WTC11 (cell line): Measurements from ENCODE around the gene PFKM. TPM values are rescaled to one million over a fixed set of nuclear protein-coding genes. Genes with fewer than 3 reads are reported as not detected.

Experiments used
- ATF6 ChIP-seq: sonication (generic); formaldehyde crosslinking; IDR thresholded peaks from 2 replicates; pipeline ENCODE4 v1.8.1; 2023; ENCODE audit warnings: mild to moderate bottlenecking, missing genetic modification reagents
- CREM ChIP-seq: sonication (generic); formaldehyde crosslinking; IDR thresholded peaks from 2 replicates; pipeline ENCODE4 v1.8.1; 2022; ENCODE audit warnings: mild to moderate bottlenecking, missing genetic modification reagents, moderate library complexity
- EMX1 ChIP-seq: fragments of 250-450 bp; sonication (Bioruptor Pico); IDR thresholded peaks from 2 replicates; pipeline ENCODE4 v1.8.0; 2021; ENCODE audit warnings: mild to moderate bottlenecking
- FOXP1 ChIP-seq: sonication (generic); formaldehyde crosslinking; IDR thresholded peaks from 2 replicates; pipeline ENCODE4 v1.8.0; 2022; ENCODE audit warnings: missing genetic modification reagents, mild to moderate bottlenecking, moderate library complexity, borderline replicate concordance
- IRF2 ChIP-seq: sonication (generic); formaldehyde crosslinking; IDR thresholded peaks from 2 replicates; pipeline ENCODE4 v1.8.0; 2022; ENCODE audit warnings: low read depth, missing genetic modification reagents, borderline replicate concordance
- NFATC4 ChIP-seq: fragments of 250-450 bp; sonication (Bioruptor Pico); IDR thresholded peaks from 2 replicates; pipeline ENCODE4 v1.9.0; 2021; ENCODE audit warnings: mild to moderate bottlenecking
- NR1H2 ChIP-seq: sonication (generic); formaldehyde crosslinking; IDR thresholded peaks from 2 replicates; pipeline ENCODE4 v1.9.0; 2021; ENCODE audit warnings: mild to moderate bottlenecking, moderate library complexity, missing genetic modification reagents
- NR2C2 ChIP-seq: sonication (generic); formaldehyde crosslinking; IDR thresholded peaks from 2 replicates; pipeline ENCODE4 v1.8.0; 2022; ENCODE audit warnings: mild to moderate bottlenecking, missing genetic modification reagents
- NR3C1 ChIP-seq: sonication (generic); formaldehyde crosslinking; conservative IDR thresholded peaks from 2 replicates; pipeline ENCODE4 v1.8.1; 2023; ENCODE audit warnings: low read depth, mild to moderate bottlenecking, missing genetic modification reagents
- SMAD4 ChIP-seq: sonication (generic); formaldehyde crosslinking; IDR thresholded peaks from 2 replicates; pipeline ENCODE4 v1.8.0; 2022; ENCODE audit warnings: mild to moderate bottlenecking, missing genetic modification reagents
- SOX15 ChIP-seq: fragments of 250-450 bp; sonication (Bioruptor Pico); IDR thresholded peaks from 2 replicates; pipeline ENCODE4 v1.9.0; 2021; ENCODE audit warnings: mild to moderate bottlenecking
- SP1 ChIP-seq: sonication (generic); formaldehyde crosslinking; conservative IDR thresholded peaks from 2 replicates; pipeline ENCODE4 v1.8.1; 2022; ENCODE audit warnings: missing genetic modification reagents
- TEAD1 ChIP-seq: sonication (generic); formaldehyde crosslinking; IDR thresholded peaks from 2 replicates; pipeline ENCODE4 v1.8.0; 2022; ENCODE audit warnings: mild to moderate bottlenecking, missing genetic modification reagents
- TEAD4 ChIP-seq: sonication (generic); formaldehyde crosslinking; IDR thresholded peaks from 2 replicates; pipeline ENCODE4 v1.8.0; 2022; ENCODE audit warnings: mild to moderate bottlenecking, missing genetic modification reagents
- ZNF138 ChIP-seq: sonication (generic); formaldehyde crosslinking; conservative IDR thresholded peaks from 2 replicates; pipeline ENCODE4 v1.8.1; 2022; ENCODE audit warnings: mild to moderate bottlenecking, moderate library complexity, missing genetic modification reagents
- ZNF219 ChIP-seq: sonication (generic); formaldehyde crosslinking; IDR thresholded peaks from 2 replicates; pipeline ENCODE4 v1.8.0; 2023; ENCODE audit warnings: missing genetic modification reagents, mild to moderate bottlenecking, borderline replicate concordance
- ZNF263 ChIP-seq: sonication (generic); formaldehyde crosslinking; IDR thresholded peaks from 2 replicates; pipeline ENCODE4 v1.8.1; 2022; ENCODE audit warnings: low read depth, mild to moderate bottlenecking, moderate library complexity, missing genetic modification reagents
- ZNF317 ChIP-seq: sonication (generic); formaldehyde crosslinking; IDR thresholded peaks from 2 replicates; pipeline ENCODE4 v1.8.1; 2023; ENCODE audit warnings: low read depth, mild to moderate bottlenecking, moderate library complexity, missing genetic modification reagents, borderline replicate concordance
- total RNA-seq: library from RNA; stranded (reverse); gene quantifications from 3 replicates; pipeline ENCODE4 v1.2.3, GENCODE V29; 2021
- TF ChIP-seq, protein P1 (sequence below): sonication (generic); formaldehyde crosslinking; IDR thresholded peaks from 2 replicates; pipeline ENCODE4 v1.8.0; 2023; ENCODE audit warnings: mild to moderate bottlenecking, missing genetic modification reagents
- TF ChIP-seq, protein P2 (sequence below): sonication (generic); formaldehyde crosslinking; IDR thresholded peaks from 2 replicates; pipeline ENCODE4 v1.8.0; 2023; ENCODE audit warnings: missing genetic modification reagents, mild to moderate bottlenecking, borderline replicate concordance
- TF ChIP-seq, protein P3 (sequence below): sonication (generic); formaldehyde crosslinking; IDR thresholded peaks from 2 replicates; pipeline ENCODE4 v1.8.0; 2022; ENCODE audit warnings: mild to moderate bottlenecking, missing genetic modification reagents
- TF ChIP-seq, protein P4 (sequence below): fragments of 250-450 bp; sonication (Bioruptor Pico); IDR thresholded peaks from 2 replicates; pipeline ENCODE4 v2.1.2; 2022; ENCODE audit warnings: mild to moderate bottlenecking, moderate library complexity
- TF ChIP-seq, protein P5 (sequence below): fragments of 250-450 bp; sonication (Bioruptor Pico); IDR thresholded peaks from 2 replicates; pipeline ENCODE4 v1.9.0; 2021; ENCODE audit warnings: moderate library complexity, mild to moderate bottlenecking, inconsistent platforms, borderline replicate concordance

PFKM gene
- total RNA-seq, 1 experiment from 2014 or later, result 99.3 TPM

DNA sequence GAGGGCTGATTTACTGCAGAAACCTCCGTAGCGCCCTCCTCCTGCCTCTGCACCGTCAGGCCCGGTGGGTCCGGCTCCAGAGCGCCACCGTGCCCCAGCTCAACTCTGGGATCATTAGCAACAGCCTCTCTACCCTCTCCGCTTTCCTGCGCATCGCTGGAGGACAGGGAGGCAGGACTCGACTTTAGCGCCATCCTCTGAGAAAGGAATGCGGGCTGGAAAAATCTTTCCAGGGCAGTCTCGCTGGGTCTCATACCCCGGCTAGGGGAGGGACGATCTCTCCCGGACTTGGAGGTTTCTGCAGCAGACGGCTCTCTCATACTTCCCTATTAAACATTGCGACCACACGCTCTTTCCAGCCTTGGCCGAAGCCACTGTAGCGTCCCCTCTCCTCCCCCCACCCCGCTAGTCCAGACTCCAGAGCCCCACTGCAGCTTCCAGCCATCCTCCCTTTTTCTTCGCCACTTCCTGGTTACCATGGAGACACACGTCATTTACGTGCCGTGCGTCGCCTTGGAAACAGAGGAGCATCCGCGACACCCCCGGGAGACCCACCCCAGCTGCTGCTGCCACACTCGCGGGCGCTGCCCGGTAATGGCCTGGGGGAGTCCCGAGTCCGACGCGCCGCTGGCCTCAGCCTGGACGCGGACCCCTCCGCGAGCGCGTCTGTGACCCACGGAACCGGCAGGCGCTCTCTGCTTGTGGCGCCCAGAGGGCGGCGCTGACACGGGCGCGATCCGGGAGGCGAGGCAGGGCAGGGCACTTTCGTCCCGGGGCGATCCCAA lies 64.1 kb downstream of the PFKM start, which contains the start of gene CCDC184 (continued):
- peak; percentile 49; the same call in 1 of the 2 replicates for TF ChIP-seq TEAD1 (CRISPR knock-in tag)
- no peak for TF ChIP-seq EMX1
- TF ChIP-seq NR1H2, result no peak
- TF ChIP-seq, protein P1, sequence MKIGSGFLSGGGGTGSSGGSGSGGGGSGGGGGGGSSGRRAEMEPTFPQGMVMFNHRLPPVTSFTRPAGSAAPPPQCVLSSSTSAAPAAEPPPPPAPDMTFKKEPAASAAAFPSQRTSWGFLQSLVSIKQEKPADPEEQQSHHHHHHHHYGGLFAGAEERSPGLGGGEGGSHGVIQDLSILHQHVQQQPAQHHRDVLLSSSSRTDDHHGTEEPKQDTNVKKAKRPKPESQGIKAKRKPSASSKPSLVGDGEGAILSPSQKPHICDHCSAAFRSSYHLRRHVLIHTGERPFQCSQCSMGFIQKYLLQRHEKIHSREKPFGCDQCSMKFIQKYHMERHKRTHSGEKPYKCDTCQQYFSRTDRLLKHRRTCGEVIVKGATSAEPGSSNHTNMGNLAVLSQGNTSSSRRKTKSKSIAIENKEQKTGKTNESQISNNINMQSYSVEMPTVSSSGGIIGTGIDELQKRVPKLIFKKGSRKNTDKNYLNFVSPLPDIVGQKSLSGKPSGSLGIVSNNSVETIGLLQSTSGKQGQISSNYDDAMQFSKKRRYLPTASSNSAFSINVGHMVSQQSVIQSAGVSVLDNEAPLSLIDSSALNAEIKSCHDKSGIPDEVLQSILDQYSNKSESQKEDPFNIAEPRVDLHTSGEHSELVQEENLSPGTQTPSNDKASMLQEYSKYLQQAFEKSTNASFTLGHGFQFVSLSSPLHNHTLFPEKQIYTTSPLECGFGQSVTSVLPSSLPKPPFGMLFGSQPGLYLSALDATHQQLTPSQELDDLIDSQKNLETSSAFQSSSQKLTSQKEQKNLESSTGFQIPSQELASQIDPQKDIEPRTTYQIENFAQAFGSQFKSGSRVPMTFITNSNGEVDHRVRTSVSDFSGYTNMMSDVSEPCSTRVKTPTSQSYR (CRISPR knock-in tag), result 0 out of 2 replicates have a peak, but pooled peaks have one; percentile 42
- TF ChIP-seq, protein P2, sequence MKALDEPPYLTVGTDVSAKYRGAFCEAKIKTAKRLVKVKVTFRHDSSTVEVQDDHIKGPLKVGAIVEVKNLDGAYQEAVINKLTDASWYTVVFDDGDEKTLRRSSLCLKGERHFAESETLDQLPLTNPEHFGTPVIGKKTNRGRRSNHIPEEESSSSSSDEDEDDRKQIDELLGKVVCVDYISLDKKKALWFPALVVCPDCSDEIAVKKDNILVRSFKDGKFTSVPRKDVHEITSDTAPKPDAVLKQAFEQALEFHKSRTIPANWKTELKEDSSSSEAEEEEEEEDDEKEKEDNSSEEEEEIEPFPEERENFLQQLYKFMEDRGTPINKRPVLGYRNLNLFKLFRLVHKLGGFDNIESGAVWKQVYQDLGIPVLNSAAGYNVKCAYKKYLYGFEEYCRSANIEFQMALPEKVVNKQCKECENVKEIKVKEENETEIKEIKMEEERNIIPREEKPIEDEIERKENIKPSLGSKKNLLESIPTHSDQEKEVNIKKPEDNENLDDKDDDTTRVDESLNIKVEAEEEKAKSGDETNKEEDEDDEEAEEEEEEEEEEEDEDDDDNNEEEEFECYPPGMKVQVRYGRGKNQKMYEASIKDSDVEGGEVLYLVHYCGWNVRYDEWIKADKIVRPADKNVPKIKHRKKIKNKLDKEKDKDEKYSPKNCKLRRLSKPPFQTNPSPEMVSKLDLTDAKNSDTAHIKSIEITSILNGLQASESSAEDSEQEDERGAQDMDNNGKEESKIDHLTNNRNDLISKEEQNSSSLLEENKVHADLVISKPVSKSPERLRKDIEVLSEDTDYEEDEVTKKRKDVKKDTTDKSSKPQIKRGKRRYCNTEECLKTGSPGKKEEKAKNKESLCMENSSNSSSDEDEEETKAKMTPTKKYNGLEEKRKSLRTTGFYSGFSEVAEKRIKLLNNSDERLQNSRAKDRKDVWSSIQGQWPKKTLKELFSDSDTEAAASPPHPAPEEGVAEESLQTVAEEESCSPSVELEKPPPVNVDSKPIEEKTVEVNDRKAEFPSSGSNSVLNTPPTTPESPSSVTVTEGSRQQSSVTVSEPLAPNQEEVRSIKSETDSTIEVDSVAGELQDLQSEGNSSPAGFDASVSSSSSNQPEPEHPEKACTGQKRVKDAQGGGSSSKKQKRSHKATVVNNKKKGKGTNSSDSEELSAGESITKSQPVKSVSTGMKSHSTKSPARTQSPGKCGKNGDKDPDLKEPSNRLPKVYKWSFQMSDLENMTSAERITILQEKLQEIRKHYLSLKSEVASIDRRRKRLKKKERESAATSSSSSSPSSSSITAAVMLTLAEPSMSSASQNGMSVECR (CRISPR knock-in tag), result no peak
- TF ChIP-seq, protein P3, sequence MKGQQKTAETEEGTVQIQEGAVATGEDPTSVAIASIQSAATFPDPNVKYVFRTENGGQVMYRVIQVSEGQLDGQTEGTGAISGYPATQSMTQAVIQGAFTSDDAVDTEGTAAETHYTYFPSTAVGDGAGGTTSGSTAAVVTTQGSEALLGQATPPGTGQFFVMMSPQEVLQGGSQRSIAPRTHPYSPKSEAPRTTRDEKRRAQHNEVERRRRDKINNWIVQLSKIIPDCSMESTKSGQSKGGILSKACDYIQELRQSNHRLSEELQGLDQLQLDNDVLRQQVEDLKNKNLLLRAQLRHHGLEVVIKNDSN, result no peak
- no peak for TF ChIP-seq IRF2
- TF ChIP-seq, protein P4, sequence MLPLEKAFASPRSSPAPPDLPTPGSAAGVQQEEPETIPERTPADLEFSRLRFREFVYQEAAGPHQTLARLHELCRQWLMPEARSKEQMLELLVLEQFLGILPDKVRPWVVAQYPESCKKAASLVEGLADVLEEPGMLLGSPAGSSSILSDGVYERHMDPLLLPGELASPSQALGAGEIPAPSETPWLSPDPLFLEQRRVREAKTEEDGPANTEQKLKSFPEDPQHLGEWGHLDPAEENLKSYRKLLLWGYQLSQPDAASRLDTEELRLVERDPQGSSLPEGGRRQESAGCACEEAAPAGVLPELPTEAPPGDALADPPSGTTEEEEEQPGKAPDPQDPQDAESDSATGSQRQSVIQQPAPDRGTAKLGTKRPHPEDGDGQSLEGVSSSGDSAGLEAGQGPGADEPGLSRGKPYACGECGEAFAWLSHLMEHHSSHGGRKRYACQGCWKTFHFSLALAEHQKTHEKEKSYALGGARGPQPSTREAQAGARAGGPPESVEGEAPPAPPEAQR (CRISPR knock-in tag), result no peak
- no peak for TF ChIP-seq NFATC4 (CRISPR knock-in tag)
- TF ChIP-seq SMAD4 (CRISPR knock-in tag), result no peak
- TF ChIP-seq ZNF263, result no peak
- 0 out of 2 replicates have a peak, but pooled peaks have one; percentile 23 for TF ChIP-seq ZNF219 (CRISPR knock-in tag)
- TF ChIP-seq NR2C2, result no peak
- TF ChIP-seq CREM (CRISPR knock-in tag), result no peak
- TF ChIP-seq NR3C1 (CRISPR knock-in tag), result no peak
- no peak for TF ChIP-seq SP1 (CRISPR knock-in tag)
- no peak for TF ChIP-seq TEAD4 (CRISPR knock-in tag)
- no peak for TF ChIP-seq SOX15
- no peak for TF ChIP-seq ATF6
- TF ChIP-seq ZNF138 (CRISPR knock-in tag), result no peak
- 0 out of 2 replicates have a peak, but pooled peaks have one; percentile 23 for TF ChIP-seq FOXP1 (CRISPR knock-in tag)
- no peak for TF ChIP-seq ZNF317 (CRISPR knock-in tag)
- TF ChIP-seq, protein P5, sequence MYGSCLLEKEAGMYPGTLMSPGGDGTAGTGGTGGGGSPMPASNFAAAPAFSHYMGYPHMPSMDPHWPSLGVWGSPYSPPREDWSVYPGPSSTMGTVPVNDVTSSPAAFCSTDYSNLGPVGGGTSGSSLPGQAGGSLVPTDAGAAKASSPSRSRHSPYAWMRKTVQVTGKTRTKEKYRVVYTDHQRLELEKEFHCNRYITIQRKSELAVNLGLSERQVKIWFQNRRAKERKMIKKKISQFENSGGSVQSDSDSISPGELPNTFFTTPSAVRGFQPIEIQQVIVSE (CRISPR knock-in tag), result no peak
